Panc1 (cell line): ENCODE results near the gene ACLY. TPM values are rescaled to one million over a fixed set of nuclear protein-coding genes. Genes with fewer than 3 reads are reported as not detected.

Source experiments
- ATAC-seq: fragments of 200-7000 bp; cut with Tn5 transposase; 2 replicates; pipeline ENCODE4 v1.9.1; 2020; ENCODE audit warnings: mild to moderate bottlenecking, moderate library complexity
- BruUV-seq: library from RNA; stranded (reverse); fragments of 400-500 nt; replicated peaks from 2 replicates; lab custom pipeline; 2021; lab: Mats Ljungman, UMichigan
- CTCF ChIA-PET: fragments of 300-600 bp; sonication (Branson Sonifier 250); formaldehyde crosslinking; loops from one replicate; lab custom pipeline; 2022; ENCODE audit warnings: antibody characterized with exemption; lab: Charles Lee
- POLR2A ChIA-PET: fragments of 300-600 bp; sonication (Branson Sonifier 250); formaldehyde crosslinking; loops from one replicate; lab custom pipeline; 2022; ENCODE audit warnings: antibody characterized with exemption; lab: Charles Lee
- DNase-seq: peaks from one replicate; pipeline ENCODE4 v3.0.0-alpha.2; 2010; ENCODE audit warnings: low read depth, low spot score
- H3K27ac ChIP-seq: 2 replicates; pipeline ENCODE4 v1.5.1; 2011; ENCODE audit warnings: mild to moderate bottlenecking, low read length, inconsistent platforms
- H3K27me3 ChIP-seq: fragments of 200-500 bp; sonication (Bioruptor generic); 2 replicates; pipeline ENCODE4 v1.6.0; 2014; ENCODE audit warnings: low read length, inconsistent platforms; ENCODE audit not compliant: control insufficient read depth, insufficient read depth
- H3K36me3 ChIP-seq: fragments of 200-500 bp; sonication (Bioruptor generic); 2 replicates; pipeline ENCODE4 v1.5.1; 2014; ENCODE audit warnings: inconsistent platforms, mild to moderate bottlenecking, low read length, moderate library complexity; ENCODE audit not compliant: control insufficient read depth, insufficient read depth
- H3K4me1 ChIP-seq: 2 replicates; pipeline ENCODE4 v1.5.1; 2011; ENCODE audit warnings: inconsistent platforms, mild to moderate bottlenecking, low read length, moderate library complexity; ENCODE audit not compliant: control insufficient read depth, insufficient read depth
- H3K4me3 ChIP-seq, 2 experiments: 2 replicates each; pipeline ENCODE4 v1.5.1; 2011 to 2012; ENCODE audit warnings: low read depth in 2 of 2, low read length in 2 of 2, mild to moderate bottlenecking in 2 of 2, inconsistent platforms in 1 of 2, moderate library complexity in 1 of 2
- H3K9me3 ChIP-seq: fragments of 200-500 bp; sonication (Bioruptor generic); 2 replicates; pipeline ENCODE4 v1.5.1; 2014; ENCODE audit warnings: low read depth, mild to moderate bottlenecking, inconsistent platforms, low read length, moderate library complexity; ENCODE audit not compliant: control insufficient read depth, insufficient read depth
- CTCF ChIP-seq: fragments of 450-650 bp; IDR thresholded peaks from 2 replicates; pipeline ENCODE4 v1.5.1; 2017; ENCODE audit warnings: mild to moderate bottlenecking
- POLR2AphosphoS5 ChIP-seq: IDR thresholded peaks from 2 replicates; pipeline ENCODE4 v1.6.1; 2012; ENCODE audit warnings: mild to moderate bottlenecking, low read depth, low read length, moderate library complexity
- REST ChIP-seq, 2 experiments: IDR thresholded peaks; 2 replicates each; pipeline ENCODE4 v1.6.1; 2011 to 2012; ENCODE audit warnings: low read depth in 2 of 2, control low read depth in 1 of 2, low read length in 1 of 2, mild to moderate bottlenecking in 1 of 2, moderate library complexity in 1 of 2; ENCODE audit not compliant: insufficient read depth in 1 of 2
- SIN3A ChIP-seq: IDR thresholded peaks from 2 replicates; pipeline ENCODE4 v1.6.1; 2012; ENCODE audit warnings: low read depth, mild to moderate bottlenecking, low read length, moderate library complexity, borderline replicate concordance; ENCODE audit not compliant: insufficient read depth
- TCF7L2 ChIP-seq: IDR thresholded peaks from 2 replicates; pipeline ENCODE4 v1.6.1; 2011; ENCODE audit warnings: mild to moderate bottlenecking, low read depth, low read length, inconsistent platforms
- in situ Hi-C: cut with HindIII; loops from 2 replicates; pipeline ENCODE4 v1.10.0; 2016; ENCODE audit warnings: low sequenced_read_pairs, low pct_unique_long_range_greater_than_20kb
- intact Hi-C: fragments of 100-400 bp; cut with micrococcal nuclease; formaldehyde crosslinking; loops from one replicate; pipeline ENCODE4 v1.10.0; 2022; ENCODE audit not compliant: unreplicated experiment
- total RNA-seq: library from RNA; stranded (reverse); gene quantifications from one replicate; pipeline ENCODE4 v1.2.1, GENCODE V29; 2021; ENCODE audit not compliant: unreplicated experiment

Gene ACLY
- total RNA-seq, 1 experiment from 2014 or later, result 225 TPM

- CTCF ChIA-PET, result no interaction called here
- H3K27ac ChIP-seq, result no peak overlapping the region
- H3K36me3 ChIP-seq, result no peaks in the 10 kb centered on the region
These were observed 22.4 kb upstream of the ACLY start for GRCh38 chr17:41941168-41941567.

GRCh38 chr17:41939693-41940090 lies 20.9 kb upstream of the ACLY start:
- no peaks in the 10 kb centered on the region for H3K4me1 ChIP-seq
- CTCF ChIA-PET, result no interaction called here
- no peak overlapping the region for H3K4me3 ChIP-seq
- POLR2A ChIA-PET, result no interaction called here
- intact Hi-C loops (no loop called here), in situ Hi-C loops (no loop called here)
- H3K27ac ChIP-seq, result no peak overlapping the region
- no peaks in the 10 kb centered on the region for H3K27me3 ChIP-seq
- no TSS peak for BruUV-seq
- no peaks in the 10 kb centered on the region for H3K9me3 ChIP-seq
- no peak for ATAC-seq
- H3K36me3 ChIP-seq, result no peaks in the 10 kb centered on the region
- no peak for DNase-seq
- TF ChIP-seq TCF7L2 (no peak), SIN3A (no peak), POLR2AphosphoS5 (no peak), REST (IDR thresholded peaks at IDR 0.05; ENCODE audit: insufficient read depth in 1 of 2, low read depth in 2 of 2, low read length in 1 of 2) (no peak), CTCF (no peak)

More at GRCh38 chr17:41941168-41941567, 22.4 kb upstream of the ACLY start:
- TF ChIP-seq POLR2AphosphoS5 (no peak), CTCF (no peak), REST (IDR thresholded peaks at IDR 0.05; ENCODE audit: insufficient read depth in 1 of 2, low read depth in 2 of 2, low read length in 1 of 2) (no peak), SIN3A (no peak), TCF7L2 (no peak)
- Histone ChIP-seq H3K4me1 (no peaks in the 10 kb centered on the region), H3K4me3 (no peak overlapping the region), H3K9me3 (no peaks in the 10 kb centered on the region), H3K27me3 (no peaks in the 10 kb centered on the region)
- intact Hi-C loops (no loop called here), in situ Hi-C loops (no loop called here)
- no peak for DNase-seq
- BruUV-seq, result no TSS peak
- no peak for ATAC-seq
- POLR2A ChIA-PET, result no interaction called here
